ENCODE data around the gene CCDC61.

The CCDC61 gene

GRCh38 chr19:45975306-45976070 is 19.8 kb upstream of the CCDC61 start:
- no peak for DNase-seq (ENCODE audit: low read depth)

GRCh38 chr19:45976178-45976577 is 19.1 kb upstream of the CCDC61 start:
- no peak for DNase-seq (ENCODE audit: low read depth)

GRCh38 chr19:45978156-45978555 is 17.1 kb upstream of the CCDC61 start:
- no peak for DNase-seq (ENCODE audit: low read depth)

- no peak for DNase-seq (ENCODE audit: low read depth)
Measured at GRCh38 chr19:45981350-45981749, 13.9 kb upstream of the CCDC61 start.

- no peak for DNase-seq (ENCODE audit: low read depth)
Measured at GRCh38 chr19:45985321-45985720, 9.9 kb upstream of the CCDC61 start.

- no peak for DNase-seq (ENCODE audit: low read depth)
Measured at GRCh38 chr19:45990113-45990728, 5.0 kb upstream of the CCDC61 start.

GRCh38 chr19:45994456-45994997 is 740 bp upstream of the CCDC61 start:
- no peak for DNase-seq (ENCODE audit: low read depth)

GRCh38 chr19:45995715-45996385 is 583 bp downstream of the CCDC61 start:
- DNase-seq (ENCODE audit: low read depth) = no peak

GRCh38 chr19:45996933-45997332 is 1.7 kb downstream of the CCDC61 start:
- DNase-seq (ENCODE audit: low read depth) = no peak

GRCh38 chr19:45998834-45999233 is 3.6 kb downstream of the CCDC61 start:
- no peak for DNase-seq (ENCODE audit: low read depth)

GRCh38 chr19:45999653-46000121 is 4.4 kb downstream of the CCDC61 start:
- no peak for DNase-seq (ENCODE audit: low read depth)

- DNase-seq (ENCODE audit: low read depth) = no peak
Measured at GRCh38 chr19:46000491-46001246, 5.4 kb downstream of the CCDC61 start.

- DNase-seq (ENCODE audit: low read depth) = no peak
Measured at GRCh38 chr19:46002678-46003275, 7.5 kb downstream of the CCDC61 start.

- DNase-seq (ENCODE audit: low read depth) = no peak
Measured at GRCh38 chr19:46006411-46006810, 11.1 kb downstream of the CCDC61 start.

GRCh38 chr19:46009530-46010510 is 14.6 kb downstream of the CCDC61 start:
- no peak for DNase-seq (ENCODE audit: low read depth)

- no peak for DNase-seq (ENCODE audit: low read depth)
Measured at GRCh38 chr19:46014534-46014933, 19.3 kb downstream of the CCDC61 start.

- DNase-seq (ENCODE audit: low read depth) = no peak
Measured at GRCh38 chr19:46014941-46015686, 19.8 kb downstream of the CCDC61 start.

GRCh38 chr19:46015687-46016425 is 20.6 kb downstream of the CCDC61 start:
- DNase-seq (ENCODE audit: low read depth) = no peak

All from stromal cell of bone marrow (primary cell).